GM10266 (cell line): ENCODE results near the gene TAPBP.

Source experiments
- DNase-seq: peaks from one replicate; pipeline ENCODE4 v3.0.0; 2012; ENCODE audit errors: extremely low spot score
- CTCF ChIP-seq: IDR thresholded peaks from 2 replicates; pipeline ENCODE4 v1.5.1; 2012; ENCODE audit warnings: mild to moderate bottlenecking, low read depth; ENCODE audit not compliant: control insufficient read depth, insufficient read depth; ENCODE audit errors: missing control alignments

Gene TAPBP

GRCh38 chr6:33297956-33298772, 15.7 kb downstream of the TAPBP start:
- peak; percentile 12 for TF ChIP-seq CTCF

DNA sequence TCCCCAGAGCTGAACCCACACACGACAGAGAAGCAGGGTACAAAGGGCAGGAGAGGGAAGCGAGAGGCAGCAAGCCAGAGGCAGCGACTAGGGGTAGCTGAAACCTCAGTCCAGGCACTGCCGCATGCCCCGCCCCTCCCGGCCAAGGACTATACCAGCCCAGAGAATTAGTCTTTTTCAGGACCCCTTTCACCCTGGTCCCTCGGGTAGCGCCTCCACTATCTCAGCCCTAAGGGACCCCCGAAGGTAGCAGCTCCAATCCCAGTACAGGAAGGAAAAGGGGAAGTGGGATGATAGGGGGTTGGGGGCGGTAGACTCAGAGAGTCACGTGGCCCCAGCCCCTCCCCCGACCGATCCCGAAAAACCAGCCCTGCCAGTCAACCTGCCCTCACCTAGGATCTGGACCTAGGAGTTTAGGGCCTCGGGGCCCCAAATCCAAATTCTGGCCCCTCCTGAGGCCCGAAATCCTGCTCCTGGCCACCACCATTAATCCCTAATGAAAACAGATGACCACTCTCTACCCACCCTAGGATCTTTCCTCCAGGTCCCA, 16.4 kb downstream of the TAPBP start:
- no peak for DNase-seq
- no peak for TF ChIP-seq CTCF

More at GRCh38 chr6:33297956-33298772, 15.7 kb downstream of the TAPBP start:
- DNase-seq, result peak; percentile 84

DNA sequence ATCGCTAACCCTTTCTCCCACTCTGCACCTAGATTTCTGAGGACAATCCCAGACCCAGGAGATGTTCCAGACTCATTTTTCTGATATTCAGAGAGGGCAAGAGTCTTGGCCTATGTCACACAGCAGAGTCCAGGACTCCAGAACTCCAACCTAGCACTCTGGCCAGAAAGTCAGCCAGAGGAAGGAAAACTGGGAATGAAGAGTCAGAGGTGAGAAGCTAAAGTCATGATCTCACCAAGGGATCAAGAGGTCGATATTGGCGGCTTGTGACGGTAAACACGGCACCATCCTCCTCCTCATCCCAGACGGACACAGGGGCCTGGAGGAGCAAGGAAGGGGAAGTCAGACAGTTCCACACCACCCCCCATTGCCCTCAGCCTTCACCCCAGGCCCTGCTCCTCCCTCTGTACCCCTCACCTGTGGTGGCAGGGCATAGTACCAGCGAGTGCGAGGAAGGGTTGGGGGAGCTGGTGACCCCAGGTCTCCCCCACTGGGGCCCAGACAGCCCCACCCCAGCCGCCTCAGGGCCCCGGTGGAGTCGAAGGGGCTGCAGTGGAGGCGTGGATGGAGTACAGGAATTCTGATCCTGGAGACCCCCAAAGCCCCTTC, 17.0 kb downstream of the TAPBP start:
- no peak for TF ChIP-seq CTCF
- DNase-seq, result no peak

GRCh38 chr6:33295621-33296369, 18.1 kb downstream of the TAPBP start:
- TF ChIP-seq CTCF, result no peak
- no peak for DNase-seq

DNA sequence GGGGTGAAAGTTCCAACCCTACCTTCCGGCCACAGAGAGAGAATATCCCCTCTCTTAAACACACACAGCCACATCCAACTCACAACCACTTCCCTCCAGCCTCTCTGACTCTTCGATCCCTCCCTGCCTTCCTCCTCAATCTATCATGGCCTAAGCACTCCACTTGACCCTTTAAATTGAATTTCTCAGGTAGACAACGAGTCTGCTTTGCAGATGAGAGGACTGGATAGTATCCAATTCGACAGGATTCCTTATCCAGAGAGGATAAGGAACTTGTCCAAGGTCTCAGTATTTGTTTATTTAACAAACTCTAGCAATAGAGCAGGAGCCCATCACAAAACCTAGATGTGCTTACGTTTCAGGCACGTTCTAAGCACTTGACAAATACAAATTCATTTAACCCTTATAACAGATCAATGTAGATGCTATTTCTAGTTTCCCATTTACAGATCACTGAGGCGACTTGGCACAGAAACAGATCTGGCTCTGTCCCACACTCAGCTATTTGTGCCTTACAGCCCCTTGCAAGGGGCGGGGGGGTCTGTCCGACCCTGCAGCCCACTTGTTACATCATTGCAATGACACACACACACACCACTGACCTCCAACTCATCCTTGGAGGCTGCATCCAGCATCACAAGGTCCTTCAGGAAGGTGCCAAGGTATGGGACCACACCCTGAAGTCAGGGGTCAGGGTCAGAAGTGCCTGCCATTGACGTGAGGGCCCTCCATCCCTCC, 19.6 kb downstream of the TAPBP start:
- TF ChIP-seq CTCF, result no peak
- DNase-seq, result no peak

DNA sequence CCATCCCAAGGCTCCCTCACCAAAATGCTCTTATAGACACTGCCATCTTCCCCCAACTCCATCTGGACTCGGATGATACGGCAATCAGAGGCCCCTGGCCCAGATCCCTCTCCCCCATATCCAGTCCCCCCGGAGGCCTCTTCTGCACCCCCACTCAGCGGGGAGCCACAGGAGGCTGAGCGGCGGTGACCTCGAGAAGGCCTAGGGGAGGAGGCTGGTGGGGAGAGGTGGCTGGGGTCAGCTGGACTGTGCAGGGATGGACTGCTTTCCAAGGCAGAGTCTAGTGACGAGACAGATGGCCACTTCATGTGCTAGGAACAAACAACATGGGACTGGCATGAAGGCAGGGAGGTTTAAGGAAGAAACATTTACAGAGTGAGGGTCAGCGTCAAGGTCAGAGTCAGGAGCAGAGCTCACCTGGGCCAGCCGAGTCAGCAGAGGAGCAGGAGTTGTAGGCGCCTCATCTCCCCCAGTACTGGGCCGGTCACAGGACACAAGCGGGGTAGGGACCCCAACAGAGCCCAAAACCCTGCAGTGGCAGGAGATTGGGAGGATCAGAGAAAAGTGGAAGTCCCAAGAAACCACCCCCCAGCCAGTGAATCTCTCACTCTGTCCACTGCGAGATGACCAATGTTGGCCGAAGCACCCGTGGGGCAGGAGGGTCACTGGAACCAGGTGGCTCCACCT, 20.7 kb downstream of the TAPBP start:
- no peak for TF ChIP-seq CTCF
- no peak for DNase-seq
